Embryonic facial prominence (tissue), 1 donor: ENCODE results near the gene IFT122.
A peak's percentile ranks its signal among the peaks of the same experiment; 100 is the strongest.

Experiments used
- DNase-seq: peaks from one replicate; pipeline ENCODE4 v3.0.0-alpha.2; 2016; ENCODE audit errors: extremely low spot score

IFT122 gene

DNA sequence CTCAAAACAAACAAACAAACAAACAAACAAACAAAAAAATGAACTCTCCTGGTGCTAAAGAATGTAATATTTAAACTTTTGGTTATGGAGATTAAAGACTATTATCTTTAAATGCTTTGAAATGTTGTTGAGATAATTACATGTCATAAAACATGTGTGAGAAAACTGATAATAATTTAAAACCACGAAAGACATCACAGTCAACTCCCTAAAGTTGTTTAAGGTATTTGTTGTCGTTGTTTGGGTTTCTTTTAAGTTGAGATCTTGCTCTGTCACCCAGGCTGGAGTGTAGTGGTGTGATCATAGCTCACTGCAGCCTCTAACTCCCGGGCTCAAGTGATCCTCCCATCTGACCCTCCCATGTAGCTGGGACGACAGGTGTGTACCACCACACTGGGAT, 23.6 kb upstream of the IFT122 start:
- no peak for DNase-seq

DNA sequence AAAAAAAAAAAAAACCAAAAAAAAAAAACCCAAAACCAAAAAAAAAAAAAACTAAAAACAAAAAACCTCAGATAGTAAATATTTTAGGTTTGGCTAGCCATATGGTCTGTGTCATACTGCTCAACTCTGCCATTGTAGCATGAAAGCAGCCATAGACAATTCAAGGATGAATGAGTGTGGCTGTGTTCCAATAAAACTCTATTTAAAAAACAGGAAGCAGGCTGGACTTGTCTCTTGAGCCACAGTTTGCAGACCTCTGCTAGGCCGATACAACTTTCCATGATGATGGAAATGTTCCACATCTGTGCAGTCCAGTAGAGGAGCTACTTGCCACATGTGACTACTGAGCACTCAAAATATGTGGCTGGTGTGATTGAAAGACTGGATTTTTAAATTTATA, 22.7 kb upstream of the IFT122 start:
- DNase-seq, result no peak

DNA sequence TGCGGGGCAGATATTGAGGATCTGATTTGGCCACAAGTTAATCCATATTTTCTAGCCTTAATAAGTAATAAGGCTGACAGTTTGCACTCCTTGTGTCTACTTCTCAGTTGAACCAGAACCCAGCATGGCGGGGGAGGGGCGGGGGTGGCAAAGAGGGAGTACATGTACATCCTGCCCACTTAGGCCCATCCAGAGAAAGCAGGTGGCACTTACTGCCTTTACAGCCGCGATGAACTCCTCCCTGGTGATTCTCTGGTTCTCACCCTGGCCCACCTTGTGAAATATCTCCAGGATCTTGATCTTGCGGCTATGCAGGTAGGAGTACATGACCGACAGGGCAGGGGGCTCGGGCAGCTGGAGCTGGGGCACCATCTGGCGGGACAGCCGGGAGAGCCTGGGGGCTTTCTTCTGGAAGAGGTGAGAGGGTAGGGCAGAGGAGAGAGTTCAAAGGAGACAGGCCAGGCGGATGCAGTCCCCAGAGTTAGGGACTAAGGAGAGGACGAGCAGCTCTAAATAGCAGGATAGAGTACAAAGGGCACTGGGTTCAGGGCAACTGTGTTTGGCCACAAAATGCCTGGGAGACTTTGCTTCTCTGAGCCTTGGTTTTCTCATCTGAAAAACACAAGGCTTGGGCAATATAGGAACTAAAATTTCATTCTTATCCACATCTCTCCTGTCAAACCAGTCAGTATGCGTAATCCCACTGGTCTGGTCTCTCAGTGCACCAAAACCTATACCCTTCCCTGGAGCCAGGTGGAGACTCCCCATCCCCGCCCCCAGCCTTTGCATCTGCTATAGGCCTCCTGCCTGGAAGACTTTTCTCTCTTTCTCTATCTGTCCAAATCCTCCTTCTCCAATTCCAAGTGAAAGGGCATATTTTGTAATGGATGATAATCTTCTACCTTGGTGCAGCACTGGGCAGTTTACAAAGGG, 21.7 kb upstream of the IFT122 start:
- no peak for DNase-seq

DNA sequence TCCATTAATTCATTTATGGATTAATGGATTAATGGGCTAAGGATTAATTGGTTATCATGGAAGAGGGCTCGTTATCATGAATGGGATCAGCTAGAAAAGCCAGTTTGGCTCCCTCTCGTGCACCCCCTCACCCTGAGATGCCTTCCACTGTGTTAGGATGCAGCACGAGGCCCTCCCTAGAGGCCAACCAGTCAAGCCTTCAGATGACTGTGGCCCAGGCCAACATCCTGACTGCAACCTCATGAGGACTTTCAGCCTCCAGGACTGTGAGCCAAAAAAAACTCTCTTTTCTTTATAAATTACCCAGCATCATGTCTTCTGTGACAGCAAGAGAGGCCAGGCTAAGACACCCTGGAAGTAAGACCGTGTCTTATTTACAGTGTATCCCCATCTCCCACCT, 20.5 kb upstream of the IFT122 start:
- DNase-seq, result no peak

DNA sequence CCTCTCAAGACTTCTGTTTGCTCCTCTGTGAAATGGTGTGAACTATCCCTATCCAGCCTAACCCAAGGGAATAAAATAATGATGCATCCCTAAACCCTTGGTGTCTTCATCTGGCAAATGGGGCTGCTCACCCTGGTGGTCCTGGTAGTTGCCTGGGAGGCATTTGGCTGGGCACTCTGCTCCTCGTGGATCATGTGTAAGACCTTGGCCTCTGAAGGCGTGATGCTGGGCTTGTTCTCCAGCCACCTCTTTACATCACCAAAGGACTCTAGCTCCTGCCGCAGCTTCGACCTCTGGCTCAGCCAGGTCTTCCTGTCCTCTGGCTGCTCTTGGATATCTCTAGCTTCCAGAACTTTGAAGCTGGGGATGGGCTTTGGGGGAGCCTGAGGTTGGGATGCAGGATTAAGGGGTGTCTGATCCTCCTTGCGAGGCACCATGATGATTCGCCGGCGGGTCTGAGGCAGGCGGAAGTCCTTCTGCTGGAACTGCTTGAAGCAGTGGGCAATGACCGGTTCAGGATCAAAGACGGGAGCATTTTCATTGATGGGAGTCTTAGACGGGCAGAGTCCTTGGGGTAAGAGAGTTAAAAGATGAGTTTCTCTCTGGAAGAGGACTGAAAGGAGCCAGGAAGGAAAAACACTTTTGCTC, 18.7 kb upstream of the IFT122 start:
- DNase-seq, result no peak

DNA sequence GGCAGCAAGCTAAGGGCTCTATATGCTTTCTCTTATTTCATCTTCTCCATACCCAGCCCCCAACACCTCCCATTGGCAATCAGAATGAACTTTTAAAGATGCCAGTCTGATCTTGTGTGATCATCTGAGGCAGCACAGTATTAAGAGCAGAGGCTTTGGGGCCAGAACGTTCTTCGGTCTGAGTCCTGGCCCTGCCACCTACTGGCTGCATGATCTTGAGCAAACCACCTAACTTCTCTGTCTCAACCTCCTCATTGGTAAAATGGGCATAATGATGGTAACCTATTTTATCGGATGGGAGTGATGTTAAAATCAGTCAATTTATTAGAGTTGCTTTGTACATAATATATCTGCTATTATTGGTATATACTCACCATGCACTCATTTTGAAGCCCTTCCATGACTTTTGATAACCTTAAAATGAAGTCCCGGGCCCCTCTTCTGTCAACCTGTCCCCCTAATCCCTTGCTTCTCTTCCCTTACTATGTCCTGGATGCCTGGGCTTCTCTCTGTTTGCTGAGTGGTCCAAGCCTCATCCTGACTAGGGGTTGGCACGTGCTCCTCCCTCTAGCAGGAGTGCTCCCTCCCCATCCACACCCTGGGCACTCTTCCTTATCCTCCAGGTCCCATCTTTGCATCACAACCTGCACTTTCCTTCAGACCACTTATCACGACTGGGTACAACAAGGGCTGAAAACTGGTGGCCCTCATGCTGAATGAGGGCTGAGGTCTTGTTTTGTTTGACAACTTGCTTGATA, 17.9 kb upstream of the IFT122 start:
- no peak for DNase-seq

DNA sequence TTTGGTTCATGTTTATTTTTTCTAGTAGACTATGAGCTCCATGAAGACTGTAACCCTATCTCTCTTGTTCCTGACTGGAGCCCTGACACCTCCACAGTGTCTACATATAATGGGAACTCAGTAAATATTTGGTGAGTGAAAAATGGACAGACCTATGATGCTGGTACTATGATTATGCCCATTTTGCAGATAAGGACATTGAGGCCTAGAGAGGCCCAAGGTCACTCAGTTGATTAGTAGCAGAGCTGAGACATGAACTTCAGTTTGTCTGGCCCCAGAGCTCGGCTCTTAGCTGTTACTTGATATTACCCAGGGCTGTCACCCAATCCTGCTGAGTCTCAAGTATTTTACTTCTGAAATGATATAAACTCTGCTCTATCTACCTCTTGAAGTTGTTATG, 17.1 kb upstream of the IFT122 start:
- no peak for DNase-seq

DNA sequence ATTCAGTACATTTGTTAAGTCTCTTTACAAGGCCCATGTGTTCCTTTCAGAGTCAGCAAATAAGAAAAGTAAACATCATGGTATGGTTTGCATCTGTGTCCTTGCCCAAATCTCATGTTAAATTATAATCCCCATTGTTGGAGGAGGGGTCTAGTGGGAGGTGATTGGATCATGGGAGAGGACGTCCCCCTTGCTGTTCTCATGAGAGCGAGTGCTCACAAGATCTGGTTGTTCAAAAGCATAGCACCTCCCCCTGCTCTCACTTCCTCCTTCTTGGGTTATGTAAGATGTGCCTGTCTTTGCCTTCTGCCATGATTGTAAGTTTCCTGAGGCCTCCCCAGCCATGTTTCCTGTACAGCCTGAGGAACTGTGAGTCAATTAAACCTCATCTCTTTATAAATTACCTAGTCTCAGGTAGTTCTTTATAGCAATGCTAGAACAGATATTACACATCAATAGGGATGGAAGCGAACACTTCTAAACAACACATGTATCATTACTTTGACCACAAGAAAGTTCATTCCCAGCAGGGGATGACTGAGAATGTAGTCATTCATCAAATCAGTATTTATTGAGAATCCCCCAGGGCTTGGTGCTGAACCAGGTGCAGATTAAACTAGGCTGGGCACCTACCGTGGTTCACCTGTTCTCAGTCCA, 15.7 kb upstream of the IFT122 start:
- DNase-seq, result no peak

DNA sequence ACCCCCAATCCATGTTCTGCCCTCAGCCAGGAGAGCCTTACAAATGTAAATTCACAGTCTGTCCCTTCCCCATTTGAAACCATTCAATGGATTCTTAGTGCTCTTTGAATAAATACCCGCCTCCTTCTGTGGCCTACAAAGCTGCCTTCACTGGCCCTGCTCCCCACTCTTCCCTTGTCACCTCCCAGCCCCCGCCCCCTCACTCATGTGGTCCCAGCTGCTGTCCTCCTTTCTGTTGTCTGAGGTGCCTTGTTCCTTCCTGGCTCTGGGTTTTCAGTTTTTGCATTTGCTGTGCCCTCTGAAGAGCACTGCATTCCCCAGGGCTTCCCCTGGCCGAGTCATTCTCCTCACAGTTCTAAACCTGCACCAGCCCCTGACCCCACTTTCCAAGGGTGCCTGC, 14.8 kb upstream of the IFT122 start:
- no peak for DNase-seq

DNA sequence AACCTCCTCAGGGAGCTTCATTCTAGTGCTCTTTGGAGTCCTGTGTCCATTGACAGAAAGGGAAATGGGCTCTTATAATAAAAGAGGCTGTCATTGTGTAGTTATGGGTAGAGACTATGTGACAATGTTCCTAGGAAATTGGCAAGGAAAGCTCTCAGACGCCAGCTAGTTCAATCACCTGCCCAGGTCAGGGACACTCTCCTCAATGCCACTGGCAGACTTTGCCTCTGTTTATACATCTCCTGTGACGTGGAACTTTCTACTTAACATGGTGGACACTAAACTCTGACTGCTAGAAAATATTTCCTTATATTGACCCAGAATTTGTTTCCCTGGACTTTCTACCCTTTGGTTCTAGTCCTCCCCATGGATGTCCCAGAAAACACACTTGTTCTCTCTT, 14.4 kb upstream of the IFT122 start:
- DNase-seq, result no peak

DNA sequence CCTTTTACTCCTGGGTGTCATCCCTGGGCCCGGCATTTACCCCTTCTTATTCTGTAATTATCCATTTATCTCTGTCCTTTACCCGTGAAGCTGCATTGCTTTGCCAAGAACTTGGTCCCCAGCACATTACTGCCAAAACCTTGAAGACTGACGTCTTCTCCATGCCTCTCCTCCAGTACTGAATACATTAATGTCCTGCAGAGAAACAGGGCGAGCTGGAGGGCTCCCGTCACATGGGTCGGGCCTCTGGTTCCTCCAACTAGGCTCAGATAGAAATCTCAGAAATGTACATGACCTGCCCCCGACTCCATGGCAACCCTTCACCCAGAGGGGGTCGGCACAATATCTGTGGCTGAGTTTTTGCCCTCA, 12.0 kb upstream of the IFT122 start:
- DNase-seq, result no peak

DNA sequence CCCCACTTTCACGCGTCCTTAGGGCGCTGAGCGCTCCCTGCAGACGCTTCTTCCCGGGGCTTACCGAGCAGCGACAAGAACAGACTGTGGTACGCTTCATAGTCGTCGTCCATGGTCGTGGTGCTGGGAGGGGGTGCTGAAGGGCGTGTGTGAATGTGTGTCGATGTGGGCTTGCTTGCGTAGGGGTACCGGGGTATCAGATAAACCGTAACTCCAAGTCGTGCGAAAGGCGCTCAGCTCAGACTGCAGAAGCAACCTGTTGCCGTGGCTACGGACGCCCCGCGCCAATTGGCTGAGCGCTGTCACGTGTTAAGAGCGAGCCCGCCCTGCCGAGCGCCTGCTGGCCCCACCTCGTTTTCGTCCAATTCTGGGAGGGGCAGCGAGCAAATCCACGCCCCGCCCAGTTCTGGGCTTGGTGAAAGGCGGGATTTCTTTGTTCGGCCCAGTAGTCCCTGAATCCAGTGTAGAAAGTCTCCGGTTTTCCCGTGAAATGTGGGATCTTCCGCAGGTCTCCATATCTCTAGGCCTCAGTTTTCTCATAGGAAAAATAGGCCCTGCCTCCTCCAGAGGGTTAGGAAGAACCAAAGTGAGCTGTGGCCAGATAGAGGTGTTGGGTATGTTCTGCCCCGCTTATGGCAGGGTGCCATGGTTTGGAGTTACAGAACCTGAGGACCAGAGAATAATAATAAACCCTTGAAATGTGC, 11.5 kb upstream of the IFT122 start, which contains the start of gene EFCAB12:
EFCAB12 (minus strand) TSS at position 261 of the 704 bp plus-strand sequence; CDS start at position 113, 148 bp downstream.
- DNase-seq, result peak; percentile 79

DNA sequence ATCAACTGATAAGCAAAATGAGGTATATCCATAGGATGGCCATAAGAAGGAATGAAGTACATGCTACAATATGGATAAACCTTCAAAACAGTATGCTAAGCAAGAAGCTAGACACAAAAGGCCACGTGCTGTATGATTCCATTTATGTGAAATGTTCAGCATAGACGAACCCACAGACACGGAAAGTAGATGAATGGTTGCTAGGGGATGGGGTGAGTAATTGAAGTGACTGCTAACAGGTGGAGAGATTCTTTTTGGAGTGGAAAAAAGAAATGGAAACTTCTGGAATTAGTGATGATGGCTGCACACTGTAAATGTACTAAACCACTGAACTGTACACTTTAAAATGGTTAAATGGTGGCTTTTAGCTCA, 11.0 kb upstream of the IFT122 start:
- no peak for DNase-seq

DNA sequence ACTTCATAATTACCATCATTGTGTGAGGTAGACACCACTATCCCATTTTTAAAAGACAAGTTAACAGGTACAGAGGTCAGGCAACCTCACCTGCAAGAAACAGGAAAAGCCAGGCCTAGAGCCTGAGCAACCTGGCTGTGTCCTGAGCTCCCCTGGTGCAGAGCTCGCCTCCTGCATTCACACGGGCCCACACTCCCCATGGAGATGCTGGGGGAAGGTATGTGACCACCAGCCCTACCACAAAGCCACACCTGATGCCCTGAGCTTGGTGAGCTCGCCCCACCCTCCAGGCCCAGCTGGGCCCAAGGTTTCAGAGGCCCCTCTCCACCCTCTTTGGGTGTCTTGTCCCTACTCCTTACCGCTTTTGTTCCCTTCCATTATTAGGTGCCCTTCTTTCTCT, 10.4 kb upstream of the IFT122 start:
- DNase-seq, result no peak

DNA sequence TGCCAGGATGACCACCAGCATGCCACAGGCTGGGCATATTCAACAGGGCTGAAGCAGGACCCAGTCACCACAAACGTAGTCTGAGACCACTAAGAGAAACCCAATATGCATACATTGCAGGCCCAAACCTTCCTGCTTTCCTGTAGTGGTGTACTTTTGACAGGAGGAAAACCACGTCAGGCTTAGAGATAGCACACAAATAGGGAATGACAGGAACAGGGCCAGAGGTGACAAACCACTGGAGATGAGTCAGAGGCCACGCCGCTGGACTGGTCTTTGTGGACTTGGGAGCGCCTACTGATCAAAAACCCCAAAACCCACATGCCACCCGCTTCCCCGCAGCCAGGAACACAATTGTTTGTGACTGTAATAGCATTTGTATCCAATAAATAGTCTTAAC, 8.0 kb upstream of the IFT122 start:
- no peak for DNase-seq

DNA sequence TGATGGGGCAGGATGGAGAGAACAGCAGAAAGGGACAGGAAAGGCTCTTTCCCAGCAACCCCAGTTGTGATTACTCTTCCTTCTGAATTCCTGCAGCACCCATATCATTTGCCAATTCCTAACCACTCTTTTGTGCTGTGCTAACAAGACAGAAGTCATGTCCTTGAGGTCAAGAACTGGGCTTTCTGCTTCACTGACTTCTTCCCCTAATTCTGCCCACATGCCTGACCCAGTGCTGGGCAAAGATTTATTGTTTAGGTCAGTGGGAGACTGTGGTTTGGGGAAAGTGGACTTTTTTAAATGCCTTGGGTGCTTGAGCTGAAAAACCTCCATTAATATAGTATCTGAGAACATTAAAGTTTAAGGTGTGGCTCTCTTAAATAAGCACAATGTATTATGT, 7.4 kb upstream of the IFT122 start:
- DNase-seq, result no peak

DNA sequence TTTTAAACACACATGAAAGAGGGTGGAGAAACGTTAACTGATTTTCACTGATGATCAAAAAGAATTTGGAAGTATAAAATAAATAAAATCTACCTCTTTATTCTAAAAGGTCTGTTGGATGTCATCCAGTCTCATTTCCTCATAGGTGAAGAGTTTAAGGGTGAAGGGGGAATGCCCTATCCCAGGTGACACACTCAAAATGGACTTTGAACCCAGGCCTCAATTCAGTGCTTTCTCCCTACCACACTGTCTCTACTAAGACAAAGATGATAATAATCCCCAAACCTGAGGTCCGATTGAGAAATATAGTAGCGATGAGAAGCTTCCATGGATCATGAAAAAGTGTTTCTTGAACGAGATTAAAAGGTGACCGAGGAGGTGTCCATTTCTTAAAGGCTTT, 6.5 kb upstream of the IFT122 start:
- DNase-seq, result no peak

DNA sequence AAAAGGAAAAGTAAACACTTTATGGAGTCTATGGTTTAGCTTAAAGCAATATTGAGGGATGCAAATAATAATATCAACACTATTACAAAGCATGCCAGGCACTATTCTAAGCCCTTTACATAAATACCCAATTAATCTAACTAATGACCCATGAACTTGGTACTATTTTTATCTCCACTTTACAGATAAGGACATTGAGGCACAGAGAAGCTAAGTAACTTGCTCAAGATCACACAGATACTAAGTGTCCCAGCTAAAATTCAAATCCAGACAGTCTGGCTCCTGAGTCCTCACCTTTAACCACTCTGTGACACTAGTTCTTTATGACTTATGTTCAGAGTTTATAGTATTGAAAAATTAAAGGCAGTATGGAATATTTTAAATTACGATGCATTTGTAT, 5.9 kb upstream of the IFT122 start:
- DNase-seq, result no peak

DNA sequence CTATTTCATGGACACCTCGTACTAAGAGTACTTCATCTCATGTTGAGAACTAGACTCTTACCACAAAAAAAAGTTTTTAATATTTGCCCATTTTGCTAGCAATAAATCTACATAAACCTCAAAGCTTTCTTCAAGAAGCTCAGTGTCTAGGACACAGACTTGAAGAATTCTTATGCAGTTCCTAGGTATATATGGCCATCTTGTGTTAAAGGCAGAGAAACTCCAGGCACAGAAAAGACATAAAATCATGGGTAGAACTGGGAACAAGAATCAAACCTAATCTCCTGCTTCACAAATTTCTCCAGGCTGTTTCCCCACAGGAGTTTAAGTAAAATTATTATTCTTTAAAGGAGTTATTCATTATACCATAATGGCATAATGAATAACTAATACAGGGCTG, 4.7 kb upstream of the IFT122 start:
- no peak for DNase-seq

DNA sequence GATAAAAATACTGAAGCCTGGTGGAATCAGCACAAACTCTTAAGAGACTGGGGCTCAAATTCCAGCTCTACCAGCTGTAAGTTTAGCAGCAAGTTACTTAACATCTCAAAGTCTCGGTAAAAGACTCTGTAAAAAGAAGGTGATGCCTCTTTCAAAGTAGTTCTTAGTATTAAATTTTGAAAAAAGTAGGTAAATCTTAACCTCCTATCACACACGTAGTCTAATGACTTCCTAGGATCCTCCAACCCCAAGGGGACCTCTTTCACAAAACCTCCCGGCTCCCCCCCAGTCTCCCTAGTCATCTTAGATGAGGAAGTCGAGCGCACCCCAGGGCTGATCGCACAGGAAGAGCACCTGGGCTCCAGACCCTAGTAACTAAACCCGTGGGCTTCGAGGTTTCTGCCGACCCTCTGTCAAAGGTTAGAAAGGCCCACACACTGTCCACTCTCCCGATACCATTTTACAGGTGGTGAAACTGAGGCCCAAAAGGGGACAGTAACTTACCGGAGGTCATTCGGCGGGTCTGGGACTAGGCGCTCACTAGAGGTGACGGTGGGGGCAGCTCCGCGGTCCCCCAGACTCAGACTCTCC, 703 bp upstream of the IFT122 start:
- DNase-seq, result no peak

DNA sequence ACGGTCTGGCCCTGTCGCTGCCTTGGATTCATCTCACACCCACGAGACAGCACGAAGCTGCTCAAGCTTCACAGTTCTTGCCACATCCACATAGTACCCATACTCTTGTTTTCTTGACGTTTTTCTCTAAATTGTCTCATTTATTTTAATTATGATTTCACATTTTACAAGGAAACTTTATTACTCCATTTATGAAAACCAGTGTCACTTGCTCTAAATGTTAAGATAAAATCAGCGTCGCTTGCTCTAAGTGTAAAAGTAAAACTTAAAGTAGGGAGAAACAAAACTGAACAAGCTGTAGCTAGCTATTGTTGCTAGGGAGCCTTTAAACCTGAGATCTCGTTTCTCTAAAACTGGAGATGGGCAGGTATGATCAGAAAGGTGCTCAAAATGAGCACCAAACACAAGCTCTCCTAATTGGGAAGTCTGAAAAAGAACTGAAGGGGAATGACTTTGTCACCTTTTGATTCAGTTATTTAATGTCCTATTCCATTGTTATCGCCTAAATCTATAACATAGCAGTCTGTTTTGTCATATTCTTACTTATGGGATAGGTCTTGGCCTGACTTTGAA, 680 bp downstream of the IFT122 start:
- no peak for DNase-seq
